ENCODE measurements around the gene NUCKS1.
A peak's percentile ranks its signal among the peaks of the same experiment; 100 is the strongest.

Gene NUCKS1

DNA sequence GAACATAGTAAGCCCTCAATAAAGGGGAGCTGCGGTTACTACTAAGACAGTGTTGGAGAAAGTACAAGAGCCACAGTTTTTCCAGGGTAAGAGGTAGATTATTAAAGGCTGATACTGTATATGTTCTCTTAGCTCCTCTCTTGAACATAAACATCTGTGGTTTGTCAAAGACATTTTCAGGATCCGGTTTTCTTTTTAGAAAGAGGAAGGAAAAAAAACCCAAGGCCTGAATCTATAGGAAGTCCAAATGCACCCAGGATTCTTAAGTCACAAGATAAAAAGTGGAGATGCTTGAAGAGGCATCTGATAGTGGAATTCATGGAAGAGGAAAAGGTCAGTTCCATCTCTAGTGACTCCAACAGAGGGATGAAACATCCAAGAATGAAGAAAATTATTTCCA is 45.1 kb downstream of the NUCKS1 start:
- no peak for DNase-seq
- Histone ChIP-seq H2BK5ac (ENCODE audit: low read length) (no peak overlapping the region), H2AK5ac (ENCODE audit: low read length) (no peak overlapping the region), H3K4me1 (ENCODE audit: control insufficient read depth, low read depth, low read length) (peaks cover 6% of the 10 kb centered on the region), H4K5ac (ENCODE audit: low read length) (no peak overlapping the region), H3K79me1 (ENCODE audit: low read length) (no peaks in the 10 kb centered on the region), H2BK15ac (replicated peaks; ENCODE audit: low read depth) (no peak overlapping the region), H3K23ac (ENCODE audit: low read length) (no peak overlapping the region), H3K4me3 (ENCODE audit: low read length) (no peak overlapping the region), H2BK120ac (ENCODE audit: low read depth, low read length) (no peak overlapping the region), H4K8ac (ENCODE audit: low read depth, low read length) (no peak overlapping the region), H3K36me3 (ENCODE audit: control insufficient read depth, insufficient read depth, low read length) (no peaks in the 10 kb centered on the region), H3K4ac (ENCODE audit: low read depth, low read length) (no peak overlapping the region), H3K9ac (ENCODE audit: low read length) (no peak overlapping the region), H3K4me2 (ENCODE audit: low read length) (no peak overlapping the region), H3K18ac (ENCODE audit: low read length) (no peak overlapping the region), H3K27ac (ENCODE audit: low read depth, low read length) (no peak overlapping the region), H3K27me3 (ENCODE audit: insufficient read depth, low read length, poor library complexity) (no peaks in the 10 kb centered on the region), H3K79me2 (ENCODE audit: control insufficient read depth, insufficient read depth, low read length) (no peaks in the 10 kb centered on the region), H3K56ac (ENCODE audit: low read length) (no peak overlapping the region)
- no CpG with 5 or more reads among the region's 2 CpGs for WGBS (ENCODE audit: extremely low coverage, insufficient coverage, low lambda C conversion rate)

- no peak overlapping the region for H3K9ac ChIP-seq (ENCODE audit: low read length)
- no peak overlapping the region for H4K5ac ChIP-seq (ENCODE audit: low read length)
- H2BK5ac ChIP-seq (ENCODE audit: low read length): no peak overlapping the region
- no peaks in the 10 kb centered on the region for H3K79me2 ChIP-seq (ENCODE audit: control insufficient read depth, insufficient read depth, low read length)
- H4K8ac ChIP-seq (ENCODE audit: low read depth, low read length): no peak overlapping the region
- H3K4me1 ChIP-seq (ENCODE audit: control insufficient read depth, low read depth, low read length): peaks cover 6% of the 10 kb centered on the region
- H3K4me3 ChIP-seq (ENCODE audit: low read length): no peak overlapping the region
- H3K79me1 ChIP-seq (ENCODE audit: low read length): no peaks in the 10 kb centered on the region
- H3K23ac ChIP-seq (ENCODE audit: low read length): no peak overlapping the region
- H3K18ac ChIP-seq (ENCODE audit: low read length): no peak overlapping the region
- H2BK120ac ChIP-seq (ENCODE audit: low read depth, low read length): no peak overlapping the region
- H2AK5ac ChIP-seq (ENCODE audit: low read length): no peak overlapping the region
- no peak overlapping the region for H3K4ac ChIP-seq (ENCODE audit: low read depth, low read length)
- H3K36me3 ChIP-seq (ENCODE audit: control insufficient read depth, insufficient read depth, low read length): no peaks in the 10 kb centered on the region
- no CpG with 5 or more reads among the region's 1 CpG for WGBS (ENCODE audit: extremely low coverage, insufficient coverage, low lambda C conversion rate)
- H2BK15ac ChIP-seq (replicated peaks; ENCODE audit: low read depth): no peak overlapping the region
- no peak overlapping the region for H3K4me2 ChIP-seq (ENCODE audit: low read length)
- H3K27me3 ChIP-seq (ENCODE audit: insufficient read depth, low read length, poor library complexity): no peaks in the 10 kb centered on the region
- DNase-seq: no peak
- H3K56ac ChIP-seq (ENCODE audit: low read length): no peak overlapping the region
- no peak overlapping the region for H3K27ac ChIP-seq (ENCODE audit: low read depth, low read length)
Measured at GRCh38 chr1:205703072-205703471, 46.9 kb downstream of the NUCKS1 start.

DNA sequence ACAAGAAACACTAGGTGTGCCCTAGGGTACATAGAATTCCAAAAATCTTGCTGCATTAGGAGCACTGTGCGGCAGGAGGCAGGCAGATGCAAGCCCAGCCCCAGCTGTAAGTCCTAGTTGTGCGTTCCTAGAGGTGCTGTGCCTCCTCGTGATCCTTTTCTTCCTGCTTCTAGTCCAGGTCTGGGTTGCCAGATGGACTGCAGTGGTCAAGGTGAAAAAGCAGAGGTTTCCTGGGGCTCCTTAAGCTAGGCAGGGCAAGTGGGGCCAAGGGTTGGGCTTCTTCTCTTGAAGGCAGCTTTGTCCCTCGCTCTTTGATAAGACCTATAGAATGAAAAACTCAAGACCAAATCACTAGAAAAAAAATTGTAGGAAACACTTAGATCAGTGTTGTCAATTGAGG is 48.1 kb downstream of the NUCKS1 start:
- Histone ChIP-seq H3K79me1 (ENCODE audit: low read length) (no peaks in the 10 kb centered on the region), H3K18ac (ENCODE audit: low read length) (no peak overlapping the region), H2BK120ac (ENCODE audit: low read depth, low read length) (no peak overlapping the region), H4K8ac (ENCODE audit: low read depth, low read length) (no peak overlapping the region), H3K9ac (ENCODE audit: low read length) (no peak overlapping the region), H3K4me3 (ENCODE audit: low read length) (no peak overlapping the region), H3K23ac (ENCODE audit: low read length) (no peak overlapping the region), H2BK5ac (ENCODE audit: low read length) (no peak overlapping the region), H3K56ac (ENCODE audit: low read length) (peak overlapping the region; percentile 53), H2AK5ac (ENCODE audit: low read length) (no peak overlapping the region), H3K4me2 (ENCODE audit: low read length) (no peak overlapping the region), H3K36me3 (ENCODE audit: control insufficient read depth, insufficient read depth, low read length) (no peaks in the 10 kb centered on the region), H3K79me2 (ENCODE audit: control insufficient read depth, insufficient read depth, low read length) (no peaks in the 10 kb centered on the region), H2BK15ac (replicated peaks; ENCODE audit: low read depth) (no peak overlapping the region), H3K4ac (ENCODE audit: low read depth, low read length) (no peak overlapping the region), H3K27ac (ENCODE audit: low read depth, low read length) (no peak overlapping the region), H4K5ac (ENCODE audit: low read length) (no peak overlapping the region), H3K27me3 (ENCODE audit: insufficient read depth, low read length, poor library complexity) (no peaks in the 10 kb centered on the region), H3K4me1 (ENCODE audit: control insufficient read depth, low read depth, low read length) (peaks cover 6% of the 10 kb centered on the region)
- DNase-seq: no peak
- no CpG with 5 or more reads among the region's 4 CpGs for WGBS (ENCODE audit: extremely low coverage, insufficient coverage, low lambda C conversion rate)

DNA sequence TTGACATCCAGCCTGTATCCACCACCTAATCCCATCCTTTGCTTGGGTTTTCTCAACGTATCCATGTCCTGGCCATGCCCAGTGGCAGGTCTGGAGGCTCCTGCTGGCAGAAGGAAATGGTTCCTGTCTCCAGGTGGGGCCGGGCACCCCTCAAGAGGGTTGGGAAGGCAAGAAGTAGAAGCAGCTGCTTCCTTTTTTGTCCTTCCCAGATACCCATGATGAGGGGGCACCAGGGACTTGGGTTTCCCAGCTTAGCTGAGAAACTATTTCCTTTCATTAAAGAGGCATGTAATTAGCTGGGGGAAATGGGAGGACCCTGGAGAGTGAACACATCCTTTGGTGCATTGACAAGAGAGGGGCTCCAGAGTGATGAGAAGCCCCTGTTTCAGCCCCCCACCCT is 48.6 kb downstream of the NUCKS1 start:
- no peak overlapping the region for H4K5ac ChIP-seq (ENCODE audit: low read length)
- no peaks in the 10 kb centered on the region for H3K79me1 ChIP-seq (ENCODE audit: low read length)
- no peak overlapping the region for H3K18ac ChIP-seq (ENCODE audit: low read length)
- H3K4me2 ChIP-seq (ENCODE audit: low read length): no peak overlapping the region
- no peak overlapping the region for H2BK120ac ChIP-seq (ENCODE audit: low read depth, low read length)
- H2BK15ac ChIP-seq (replicated peaks; ENCODE audit: low read depth): no peak overlapping the region
- no CpG with 5 or more reads among the region's 2 CpGs for WGBS (ENCODE audit: extremely low coverage, insufficient coverage, low lambda C conversion rate)
- H2BK5ac ChIP-seq (ENCODE audit: low read length): no peak overlapping the region
- no peaks in the 10 kb centered on the region for H3K36me3 ChIP-seq (ENCODE audit: control insufficient read depth, insufficient read depth, low read length)
- no peak overlapping the region for H4K8ac ChIP-seq (ENCODE audit: low read depth, low read length)
- H3K56ac ChIP-seq (ENCODE audit: low read length): no peak overlapping the region
- no peaks in the 10 kb centered on the region for H3K27me3 ChIP-seq (ENCODE audit: insufficient read depth, low read length, poor library complexity)
- no peak overlapping the region for H3K23ac ChIP-seq (ENCODE audit: low read length)
- no peaks in the 10 kb centered on the region for H3K79me2 ChIP-seq (ENCODE audit: control insufficient read depth, insufficient read depth, low read length)
- no peak overlapping the region for H3K27ac ChIP-seq (ENCODE audit: low read depth, low read length)
- H3K4me3 ChIP-seq (ENCODE audit: low read length): no peak overlapping the region
- H3K9ac ChIP-seq (ENCODE audit: low read length): no peak overlapping the region
- peaks cover 6% of the 10 kb centered on the region for H3K4me1 ChIP-seq (ENCODE audit: control insufficient read depth, low read depth, low read length)
- no peak for DNase-seq
- H3K4ac ChIP-seq (ENCODE audit: low read depth, low read length): no peak overlapping the region
- no peak overlapping the region for H2AK5ac ChIP-seq (ENCODE audit: low read length)

DNA sequence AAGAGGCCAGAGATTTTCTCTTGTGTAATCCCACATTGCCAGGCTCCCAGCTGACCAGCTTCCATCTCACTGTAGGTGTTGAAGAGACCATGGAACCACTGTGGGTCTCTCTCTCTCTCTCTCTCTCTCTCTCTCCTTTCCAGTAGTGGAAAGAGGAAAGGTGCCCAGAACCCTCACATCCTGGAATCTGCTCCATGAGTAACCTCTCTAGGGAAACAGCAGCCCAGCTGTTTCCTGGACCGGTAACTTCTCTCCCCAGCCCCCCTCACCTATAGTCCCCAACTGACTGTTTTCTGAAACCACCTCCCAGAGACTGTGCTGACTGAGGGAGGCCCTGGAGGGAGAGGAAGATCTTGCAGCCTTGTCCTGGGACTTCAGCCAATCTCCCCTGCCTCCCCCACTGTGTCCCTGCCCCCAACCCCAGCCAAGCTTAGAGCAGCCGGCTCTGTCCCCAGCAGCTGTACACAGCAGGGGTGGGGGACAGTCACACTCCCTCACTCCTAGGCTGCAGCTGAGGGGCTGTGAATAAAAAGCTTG is 49.0 kb downstream of the NUCKS1 start:
- H3K56ac ChIP-seq (ENCODE audit: low read length): no peak overlapping the region
- no peak overlapping the region for H2BK15ac ChIP-seq (replicated peaks; ENCODE audit: low read depth)
- peaks cover 6% of the 10 kb centered on the region for H3K4me1 ChIP-seq (ENCODE audit: control insufficient read depth, low read depth, low read length)
- no peak overlapping the region for H3K18ac ChIP-seq (ENCODE audit: low read length)
- peak; percentile 61 for DNase-seq
- H3K27me3 ChIP-seq (ENCODE audit: insufficient read depth, low read length, poor library complexity): no peaks in the 10 kb centered on the region
- no peak overlapping the region for H3K9ac ChIP-seq (ENCODE audit: low read length)
- H3K4me3 ChIP-seq (ENCODE audit: low read length): no peak overlapping the region
- H4K8ac ChIP-seq (ENCODE audit: low read depth, low read length): no peak overlapping the region
- H3K4me2 ChIP-seq (ENCODE audit: low read length): no peak overlapping the region
- no peaks in the 10 kb centered on the region for H3K79me1 ChIP-seq (ENCODE audit: low read length)
- H3K27ac ChIP-seq (ENCODE audit: low read depth, low read length): no peak overlapping the region
- no peak overlapping the region for H2BK120ac ChIP-seq (ENCODE audit: low read depth, low read length)
- H4K5ac ChIP-seq (ENCODE audit: low read length): no peak overlapping the region
- H3K4ac ChIP-seq (ENCODE audit: low read depth, low read length): no peak overlapping the region
- no peak overlapping the region for H2BK5ac ChIP-seq (ENCODE audit: low read length)
- WGBS (ENCODE audit: extremely low coverage, insufficient coverage, low lambda C conversion rate): no CpG with 5 or more reads among the region's 2 CpGs
- no peaks in the 10 kb centered on the region for H3K36me3 ChIP-seq (ENCODE audit: control insufficient read depth, insufficient read depth, low read length)
- no peaks in the 10 kb centered on the region for H3K79me2 ChIP-seq (ENCODE audit: control insufficient read depth, insufficient read depth, low read length)
- no peak overlapping the region for H3K23ac ChIP-seq (ENCODE audit: low read length)
- no peak overlapping the region for H2AK5ac ChIP-seq (ENCODE audit: low read length)

DNA sequence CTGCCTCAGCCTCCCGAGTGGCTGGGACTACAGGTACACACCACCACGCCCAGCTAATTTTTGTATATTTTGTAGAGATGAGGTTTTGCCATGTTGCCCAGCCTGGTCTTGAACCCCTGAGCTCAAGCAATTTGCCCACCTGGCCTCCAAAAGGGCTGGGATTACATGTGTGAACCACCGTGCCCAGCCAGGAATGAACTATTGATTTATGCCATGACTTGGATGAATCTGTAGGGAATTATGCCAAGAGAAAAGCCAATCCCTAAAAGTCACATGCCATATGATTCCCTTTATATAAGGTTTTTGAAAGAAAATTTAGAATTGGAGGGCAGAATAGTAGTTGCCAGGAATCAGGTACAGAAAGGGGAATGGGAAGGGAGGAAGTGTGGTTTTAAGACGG is 50.6 kb downstream of the NUCKS1 start:
- no CpG with 5 or more reads among the region's 4 CpGs for WGBS (ENCODE audit: extremely low coverage, insufficient coverage, low lambda C conversion rate)

More for the DNA sequence above, 50.6 kb downstream of the NUCKS1 start:
- Histone ChIP-seq H3K4ac (ENCODE audit: low read depth, low read length) (no peak overlapping the region), H3K9ac (ENCODE audit: low read length) (no peak overlapping the region), H3K36me3 (ENCODE audit: control insufficient read depth, insufficient read depth, low read length) (no peaks in the 10 kb centered on the region), H4K8ac (ENCODE audit: low read depth, low read length) (no peak overlapping the region), H3K79me2 (ENCODE audit: control insufficient read depth, insufficient read depth, low read length) (no peaks in the 10 kb centered on the region), H2BK120ac (ENCODE audit: low read depth, low read length) (no peak overlapping the region), H2BK15ac (replicated peaks; ENCODE audit: low read depth) (no peak overlapping the region), H2BK5ac (ENCODE audit: low read length) (no peak overlapping the region), H3K4me2 (ENCODE audit: low read length) (no peak overlapping the region), H3K18ac (ENCODE audit: low read length) (no peak overlapping the region), H4K5ac (ENCODE audit: low read length) (no peak overlapping the region), H2AK5ac (ENCODE audit: low read length) (no peak overlapping the region), H3K23ac (ENCODE audit: low read length) (no peak overlapping the region), H3K27ac (ENCODE audit: low read depth, low read length) (no peak overlapping the region), H3K4me3 (ENCODE audit: low read length) (no peak overlapping the region), H3K4me1 (ENCODE audit: control insufficient read depth, low read depth, low read length) (peaks cover 6% of the 10 kb centered on the region), H3K79me1 (ENCODE audit: low read length) (no peaks in the 10 kb centered on the region), H3K27me3 (ENCODE audit: insufficient read depth, low read length, poor library complexity) (no peaks in the 10 kb centered on the region), H3K56ac (ENCODE audit: low read length) (no peak overlapping the region)
- no peak for DNase-seq

Data from mesendoderm (in vitro differentiated cells).